KMS-11 (cell line): ENCODE results near the gene NUDT14.

Experiments
- H2AFZ ChIP-seq: fragments of 200-600 bp; sonication (generic); 2 replicates; pipeline ENCODE4 v1.6.1; 2016; ENCODE audit warnings: antibody characterized with exemption, mixed run types, low read depth
- H3K27ac ChIP-seq: fragments of 200-600 bp; sonication (generic); 2 replicates; pipeline ENCODE4 v1.6.1; 2016; ENCODE audit warnings: mild to moderate bottlenecking, mixed run types
- H3K27me3 ChIP-seq: fragments of 200-600 bp; sonication (generic); 2 replicates; pipeline ENCODE4 v1.6.1; 2017; ENCODE audit warnings: mild to moderate bottlenecking, low read depth, mixed run types, moderate library complexity; ENCODE audit not compliant: insufficient read depth
- H3K36me3 ChIP-seq: fragments of 200-600 bp; sonication (generic); 2 replicates; pipeline ENCODE4 v1.6.1; 2017; ENCODE audit warnings: mild to moderate bottlenecking, mixed run types; ENCODE audit not compliant: insufficient read depth
- H3K4me1 ChIP-seq: fragments of 200-600 bp; sonication (generic); 2 replicates; pipeline ENCODE4 v1.6.1; 2016; ENCODE audit warnings: mild to moderate bottlenecking, low read depth, mixed run types; ENCODE audit not compliant: poor library complexity, severe bottlenecking
- H3K4me2 ChIP-seq: fragments of 200-600 bp; sonication (generic); 2 replicates; pipeline ENCODE4 v1.7.0; 2016; ENCODE audit warnings: mild to moderate bottlenecking, mixed run types
- H3K4me3 ChIP-seq: fragments of 200-600 bp; sonication (generic); IDR thresholded peaks from 2 replicates; pipeline ENCODE4 v1.6.1; 2017; ENCODE audit warnings: low read depth, low read length, mixed read lengths; ENCODE audit not compliant: insufficient read depth
- H3K79me2 ChIP-seq: fragments of 200-600 bp; sonication (generic); 2 replicates; pipeline ENCODE4 v1.6.1; 2016; ENCODE audit warnings: low read depth, mixed run types; ENCODE audit not compliant: insufficient read depth
- H3K9ac ChIP-seq: fragments of 200-600 bp; sonication (generic); 2 replicates; pipeline ENCODE4 v1.6.1; 2016; ENCODE audit warnings: mild to moderate bottlenecking, mixed run types
- H4K20me1 ChIP-seq: fragments of 200-600 bp; sonication (generic); 2 replicates; pipeline ENCODE4 v1.6.1; 2016; ENCODE audit warnings: mild to moderate bottlenecking, mixed run types; ENCODE audit not compliant: insufficient read depth
- TF ChIP-seq, protein P1 (sequence below): fragments of 200-600 bp; sonication (generic); conservative IDR thresholded peaks from 2 replicates; pipeline ENCODE4 v1.6.1; 2017; ENCODE audit warnings: low read depth, mild to moderate bottlenecking, antibody characterized with exemption, low read length, moderate library complexity, mixed read lengths

NUDT14 gene

DNA sequence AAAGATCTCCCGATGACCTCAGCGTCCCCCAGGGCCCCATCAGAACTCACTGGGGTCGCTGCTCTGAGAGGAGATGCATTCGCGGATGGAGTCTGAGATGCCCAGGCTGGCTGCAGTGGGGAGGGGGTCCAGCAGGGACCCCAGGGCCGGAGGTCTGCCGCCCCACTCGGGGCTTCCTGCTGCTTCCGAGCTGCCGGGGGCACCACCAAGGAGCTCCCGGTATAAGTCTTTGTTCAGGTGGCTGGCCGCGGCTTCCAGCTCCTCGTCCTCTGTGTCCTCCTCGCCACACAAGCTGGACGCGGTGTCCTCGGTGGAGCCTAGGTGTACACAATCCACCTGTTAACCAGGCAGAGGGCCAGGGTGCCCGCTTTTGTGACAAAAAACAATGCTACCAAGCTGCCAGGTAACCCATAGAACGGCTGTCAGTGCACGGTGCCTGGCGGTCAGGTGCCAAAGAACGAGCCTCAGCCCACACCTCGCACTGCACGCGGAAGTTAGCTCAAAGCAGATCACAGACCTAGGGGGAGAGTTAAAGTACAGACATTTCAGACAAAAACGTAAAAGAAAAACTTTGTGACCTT, 40.6 kb upstream of the NUDT14 start:
- H3K4me3 ChIP-seq, result no peak overlapping the region
- H3K79me2 ChIP-seq, result no peaks in the 10 kb centered on the region
- no peak overlapping the region for H3K27ac ChIP-seq
- no peak overlapping the region for H2AFZ ChIP-seq
- no peaks in the 10 kb centered on the region for H3K4me1 ChIP-seq
- H3K27me3 ChIP-seq, result no peaks in the 10 kb centered on the region
- no peaks in the 10 kb centered on the region for H4K20me1 ChIP-seq
- TF ChIP-seq, protein P1, sequence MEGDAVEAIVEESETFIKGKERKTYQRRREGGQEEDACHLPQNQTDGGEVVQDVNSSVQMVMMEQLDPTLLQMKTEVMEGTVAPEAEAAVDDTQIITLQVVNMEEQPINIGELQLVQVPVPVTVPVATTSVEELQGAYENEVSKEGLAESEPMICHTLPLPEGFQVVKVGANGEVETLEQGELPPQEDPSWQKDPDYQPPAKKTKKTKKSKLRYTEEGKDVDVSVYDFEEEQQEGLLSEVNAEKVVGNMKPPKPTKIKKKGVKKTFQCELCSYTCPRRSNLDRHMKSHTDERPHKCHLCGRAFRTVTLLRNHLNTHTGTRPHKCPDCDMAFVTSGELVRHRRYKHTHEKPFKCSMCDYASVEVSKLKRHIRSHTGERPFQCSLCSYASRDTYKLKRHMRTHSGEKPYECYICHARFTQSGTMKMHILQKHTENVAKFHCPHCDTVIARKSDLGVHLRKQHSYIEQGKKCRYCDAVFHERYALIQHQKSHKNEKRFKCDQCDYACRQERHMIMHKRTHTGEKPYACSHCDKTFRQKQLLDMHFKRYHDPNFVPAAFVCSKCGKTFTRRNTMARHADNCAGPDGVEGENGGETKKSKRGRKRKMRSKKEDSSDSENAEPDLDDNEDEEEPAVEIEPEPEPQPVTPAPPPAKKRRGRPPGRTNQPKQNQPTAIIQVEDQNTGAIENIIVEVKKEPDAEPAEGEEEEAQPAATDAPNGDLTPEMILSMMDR, result no peak
- H3K4me2 ChIP-seq, result no peak overlapping the region
- H3K36me3 ChIP-seq, result no peaks in the 10 kb centered on the region
- H3K9ac ChIP-seq, result no peak overlapping the region

DNA sequence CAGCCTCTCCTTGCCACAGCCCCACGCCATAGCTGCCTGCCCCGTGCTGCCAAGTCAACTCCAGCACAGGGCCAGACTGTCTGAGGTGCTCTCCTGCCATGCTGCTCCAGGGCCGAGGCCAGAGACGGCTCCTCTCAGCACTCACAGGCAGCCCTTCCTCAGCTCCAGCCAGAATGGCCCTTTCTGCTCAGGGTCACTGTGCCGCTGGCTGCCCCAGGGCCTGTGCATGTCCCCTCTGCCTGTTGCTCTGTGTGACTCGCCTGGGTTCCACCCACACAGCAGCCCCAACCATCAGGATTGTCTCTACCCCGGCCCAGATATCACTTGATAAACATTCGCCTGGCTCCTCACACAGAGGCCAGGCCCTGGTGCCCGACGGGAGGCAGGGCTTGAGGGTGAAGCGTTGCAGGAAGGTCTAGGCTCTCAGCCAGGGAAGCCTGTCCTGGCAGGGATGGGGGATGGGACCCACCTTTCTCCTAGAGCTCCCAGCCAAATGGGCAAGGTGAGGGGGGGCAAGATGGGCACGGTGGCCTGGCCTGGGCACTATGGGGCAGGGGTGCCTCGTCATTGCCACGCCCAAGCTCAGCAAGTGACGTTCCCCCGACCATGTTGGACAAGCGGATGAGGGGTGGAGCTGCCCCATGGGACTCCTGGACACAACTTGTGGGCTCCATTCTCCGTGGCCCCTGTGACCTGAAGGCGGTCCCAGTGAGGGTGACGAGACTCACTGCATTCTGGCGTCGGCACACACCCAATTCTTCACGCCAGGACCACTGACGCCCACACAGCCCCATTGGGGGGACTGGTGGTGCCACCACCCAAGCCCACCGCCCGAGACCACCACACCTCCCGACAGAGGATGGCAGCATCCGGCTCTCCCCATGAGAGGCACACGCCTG, 39.8 kb upstream of the NUDT14 start:
- Histone ChIP-seq H3K4me1 (no peaks in the 10 kb centered on the region), H3K36me3 (no peaks in the 10 kb centered on the region), H2AFZ (no peak overlapping the region), H3K27me3 (no peaks in the 10 kb centered on the region), H4K20me1 (no peaks in the 10 kb centered on the region), H3K79me2 (no peaks in the 10 kb centered on the region), H3K4me3 (no peak overlapping the region), H3K4me2 (no peak overlapping the region), H3K27ac (no peak overlapping the region), H3K9ac (no peak overlapping the region)
- TF ChIP-seq, protein P1, result no peak

DNA sequence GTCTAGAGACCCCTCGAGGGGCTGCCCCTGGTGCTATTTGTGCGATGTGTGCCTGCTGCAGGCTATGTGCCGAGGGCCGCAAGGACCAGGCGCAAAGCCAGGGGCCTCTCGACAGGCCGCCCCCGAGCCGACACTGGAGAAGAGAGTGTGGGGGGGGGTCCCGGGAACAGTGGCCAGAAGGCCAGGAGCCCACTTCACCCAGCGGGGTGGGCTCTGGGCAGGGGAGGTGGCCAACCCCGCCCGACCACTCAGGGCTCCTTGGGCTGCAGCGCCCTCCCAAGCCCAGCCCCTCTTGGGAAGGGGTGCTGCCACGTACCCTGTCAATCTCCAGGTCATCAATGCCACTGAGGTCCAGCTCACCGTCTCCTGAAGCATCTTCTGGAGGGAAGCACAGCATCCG, 38.6 kb upstream of the NUDT14 start:
- Histone ChIP-seq H3K36me3 (no peaks in the 10 kb centered on the region), H3K4me1 (no peaks in the 10 kb centered on the region)
- TF ChIP-seq, protein P1, result no peak

DNA sequence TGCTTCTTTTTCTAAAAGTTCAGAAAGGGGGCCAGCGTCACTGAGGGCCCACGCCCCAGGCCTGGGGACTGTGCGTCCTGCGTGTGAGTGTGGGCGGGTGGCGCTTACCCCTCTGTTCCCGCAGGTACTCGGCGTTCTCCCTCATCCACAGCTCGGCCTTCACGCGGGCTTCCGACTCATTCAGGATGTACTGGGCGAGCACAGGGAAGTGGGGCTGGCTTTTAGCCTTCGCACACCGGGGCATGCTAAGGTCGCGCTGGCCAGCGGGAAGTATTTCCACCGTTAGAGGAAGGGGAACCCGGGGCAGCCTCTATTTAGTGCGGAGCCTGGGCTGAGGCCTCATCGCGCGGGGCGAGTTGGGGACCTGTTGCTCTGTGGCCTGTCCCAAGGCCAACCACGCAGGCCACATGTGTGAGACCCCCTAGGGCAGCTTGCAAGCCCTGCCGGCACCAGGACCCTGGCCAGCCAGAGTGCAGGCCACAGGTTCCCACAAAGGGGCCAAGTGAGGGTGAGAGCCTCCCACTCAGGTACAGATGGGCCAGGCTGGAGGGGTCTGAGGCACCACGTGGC, 38.0 kb upstream of the NUDT14 start:
- Histone ChIP-seq H3K4me1 (no peaks in the 10 kb centered on the region), H3K4me2 (no peak overlapping the region), H4K20me1 (no peaks in the 10 kb centered on the region), H3K27me3 (no peaks in the 10 kb centered on the region), H3K79me2 (no peaks in the 10 kb centered on the region), H3K27ac (no peak overlapping the region), H2AFZ (no peak overlapping the region), H3K4me3 (no peak overlapping the region), H3K36me3 (no peaks in the 10 kb centered on the region), H3K9ac (no peak overlapping the region)
- TF ChIP-seq, protein P1, result no peak

More for the DNA sequence above, 38.6 kb upstream of the NUDT14 start:
- H3K9ac ChIP-seq, result no peak overlapping the region
- no peak overlapping the region for H2AFZ ChIP-seq
- H4K20me1 ChIP-seq, result no peaks in the 10 kb centered on the region
- H3K4me2 ChIP-seq, result no peak overlapping the region
- no peak overlapping the region for H3K27ac ChIP-seq
- no peaks in the 10 kb centered on the region for H3K79me2 ChIP-seq
- no peaks in the 10 kb centered on the region for H3K27me3 ChIP-seq
- no peak overlapping the region for H3K4me3 ChIP-seq
